ENCODE results near the gene CR2.

Gene CR2

DNA sequence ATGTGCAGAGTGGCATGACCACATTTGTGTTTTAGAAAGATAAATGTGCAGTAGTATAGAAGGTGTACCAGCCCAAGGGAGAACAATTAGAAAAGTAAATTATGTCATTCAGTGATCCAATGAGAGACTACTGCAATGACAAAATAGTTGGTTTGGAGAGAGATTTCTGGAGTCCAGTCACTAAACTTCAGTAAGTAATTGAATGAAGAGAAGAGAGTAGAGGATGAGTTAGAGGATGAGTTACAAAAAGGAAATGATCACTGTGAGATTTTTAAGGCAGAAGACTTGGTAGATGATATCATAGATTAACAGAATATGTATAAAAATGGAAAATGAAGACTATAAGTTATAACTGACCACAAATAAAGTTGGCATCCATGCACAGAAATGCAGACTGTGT lies 8.4 kb downstream of the CR2 start:
- no peak overlapping the region for H3K4me3 ChIP-seq (ENCODE audit: low read depth, low read length)
- TF ChIP-seq, protein P1, sequence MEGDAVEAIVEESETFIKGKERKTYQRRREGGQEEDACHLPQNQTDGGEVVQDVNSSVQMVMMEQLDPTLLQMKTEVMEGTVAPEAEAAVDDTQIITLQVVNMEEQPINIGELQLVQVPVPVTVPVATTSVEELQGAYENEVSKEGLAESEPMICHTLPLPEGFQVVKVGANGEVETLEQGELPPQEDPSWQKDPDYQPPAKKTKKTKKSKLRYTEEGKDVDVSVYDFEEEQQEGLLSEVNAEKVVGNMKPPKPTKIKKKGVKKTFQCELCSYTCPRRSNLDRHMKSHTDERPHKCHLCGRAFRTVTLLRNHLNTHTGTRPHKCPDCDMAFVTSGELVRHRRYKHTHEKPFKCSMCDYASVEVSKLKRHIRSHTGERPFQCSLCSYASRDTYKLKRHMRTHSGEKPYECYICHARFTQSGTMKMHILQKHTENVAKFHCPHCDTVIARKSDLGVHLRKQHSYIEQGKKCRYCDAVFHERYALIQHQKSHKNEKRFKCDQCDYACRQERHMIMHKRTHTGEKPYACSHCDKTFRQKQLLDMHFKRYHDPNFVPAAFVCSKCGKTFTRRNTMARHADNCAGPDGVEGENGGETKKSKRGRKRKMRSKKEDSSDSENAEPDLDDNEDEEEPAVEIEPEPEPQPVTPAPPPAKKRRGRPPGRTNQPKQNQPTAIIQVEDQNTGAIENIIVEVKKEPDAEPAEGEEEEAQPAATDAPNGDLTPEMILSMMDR (IDR thresholded peaks at IDR 0.05; ENCODE audit: control insufficient read depth, extremely low read depth, insufficient read depth) = no peak
- no peak for DNase-seq (ENCODE audit: low read depth)

DNA sequence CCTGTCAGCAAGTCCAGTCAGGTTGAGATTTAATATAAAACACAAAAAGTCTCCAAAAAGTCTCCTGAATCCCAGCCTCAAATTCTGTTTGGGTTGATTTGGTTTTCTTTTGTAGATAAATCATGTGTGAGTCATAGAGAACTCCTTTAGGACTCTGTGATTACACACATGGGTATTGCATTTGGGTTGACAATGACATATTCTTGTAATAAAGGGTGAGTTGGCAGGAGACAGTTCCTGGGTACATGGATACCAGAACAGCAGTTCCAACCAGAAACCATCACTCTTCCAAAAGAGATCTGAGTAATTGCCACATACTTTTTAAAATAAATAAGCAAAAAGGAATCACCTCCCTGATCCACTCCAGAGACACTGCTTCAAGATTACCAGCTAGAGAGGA lies 8.9 kb downstream of the CR2 start:
- TF ChIP-seq, protein P1 (IDR thresholded peaks at IDR 0.05; ENCODE audit: control insufficient read depth, extremely low read depth, insufficient read depth) = no peak
- DNase-seq (ENCODE audit: low read depth) = no peak
- H3K4me3 ChIP-seq (ENCODE audit: low read depth, low read length) = no peak overlapping the region

DNA sequence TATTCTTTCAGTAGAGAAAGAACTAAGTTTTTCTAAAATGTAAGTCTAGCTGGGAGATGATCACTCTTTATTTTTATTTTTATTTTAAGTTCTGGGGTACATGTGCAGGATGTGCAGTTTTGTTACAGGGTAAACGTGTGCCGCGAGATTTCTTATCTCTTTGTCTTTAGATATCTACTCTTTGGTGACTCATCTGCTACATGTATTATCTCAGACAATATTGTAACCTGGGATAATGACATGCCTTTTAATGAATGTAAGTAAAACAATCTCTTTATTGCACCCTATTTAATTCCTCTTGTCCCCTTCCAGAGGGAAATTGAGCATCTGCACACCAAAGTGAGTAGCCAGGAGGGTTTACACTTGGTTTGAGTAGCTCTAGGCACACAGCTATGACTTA lies 9.4 kb downstream of the CR2 start:
- no peak for DNase-seq (ENCODE audit: low read depth)
- TF ChIP-seq, protein P1 (IDR thresholded peaks at IDR 0.05; ENCODE audit: control insufficient read depth, extremely low read depth, insufficient read depth) = no peak
- no peak overlapping the region for H3K4me3 ChIP-seq (ENCODE audit: low read depth, low read length)

DNA sequence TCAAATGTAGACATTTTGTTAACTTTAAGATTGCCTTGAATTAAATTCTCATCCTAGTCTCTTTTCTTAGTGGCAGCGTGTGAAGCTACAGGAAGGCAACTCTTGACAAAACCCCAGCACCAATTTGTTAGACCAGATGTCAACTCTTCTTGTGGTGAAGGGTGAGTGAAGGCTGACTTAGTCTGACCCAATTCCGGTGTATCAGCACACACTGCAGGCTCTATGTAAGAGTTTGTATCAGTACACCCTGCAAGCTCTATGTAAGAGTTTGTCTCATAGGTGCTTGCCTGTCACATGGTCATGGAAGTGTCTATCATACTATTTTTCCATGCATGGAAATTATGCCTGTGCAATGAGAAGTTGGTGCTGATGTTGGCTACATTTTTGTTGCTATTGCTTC lies 16.8 kb downstream of the CR2 start:
- TF ChIP-seq, protein P1 (IDR thresholded peaks at IDR 0.05; ENCODE audit: control insufficient read depth, extremely low read depth, insufficient read depth) = no peak
- DNase-seq (ENCODE audit: low read depth) = no peak

DNA sequence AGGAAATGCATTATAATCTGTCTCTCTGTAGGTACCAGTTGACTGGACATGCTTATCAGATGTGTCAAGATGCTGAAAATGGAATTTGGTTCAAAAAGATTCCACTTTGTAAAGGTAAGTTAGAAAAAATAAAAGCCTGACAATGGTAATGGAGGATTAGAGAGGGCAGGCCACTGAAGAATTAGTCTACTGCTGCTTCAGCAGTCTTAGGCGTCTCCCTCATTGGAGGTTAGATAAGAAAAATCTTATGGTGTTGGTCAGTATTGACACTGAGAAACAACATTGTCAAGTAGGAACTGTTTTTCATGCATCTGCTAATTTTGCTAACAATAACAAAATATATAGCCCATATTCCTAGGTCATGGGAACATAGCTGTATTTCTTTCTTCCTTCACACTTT lies 20.1 kb downstream of the CR2 start:
- no peak for DNase-seq (ENCODE audit: low read depth)
- H3K4me3 ChIP-seq (ENCODE audit: low read depth, low read length) = no peak overlapping the region
- TF ChIP-seq, protein P1 (IDR thresholded peaks at IDR 0.05; ENCODE audit: control insufficient read depth, extremely low read depth, insufficient read depth) = no peak

More for the DNA sequence above, 16.8 kb downstream of the CR2 start:
- no peak overlapping the region for H3K4me3 ChIP-seq (ENCODE audit: low read depth, low read length)

DNA sequence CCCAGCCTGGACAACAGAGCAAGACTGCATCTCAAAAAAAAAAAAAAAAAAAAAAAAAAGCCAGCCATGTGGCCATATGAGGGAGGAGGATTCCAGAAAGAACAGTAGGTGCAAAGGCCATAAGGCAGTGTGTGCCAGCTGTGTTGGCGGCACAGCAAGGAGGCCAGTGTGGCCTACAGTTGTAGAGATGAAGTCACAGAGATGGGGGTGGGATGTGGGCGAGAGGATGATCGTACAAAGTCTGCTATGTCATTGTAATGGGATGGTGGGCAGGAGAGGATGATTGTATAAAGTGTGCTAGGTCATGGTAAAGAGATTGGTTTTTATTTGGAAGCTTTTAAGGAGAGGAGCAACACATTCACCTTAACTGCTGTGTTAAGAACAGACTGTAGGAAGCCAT lies 32.1 kb downstream of the CR2 start:
- DNase-seq (ENCODE audit: low read depth) = no peak
- no peak overlapping the region for H3K4me3 ChIP-seq (ENCODE audit: low read depth, low read length)
- TF ChIP-seq, protein P1 (IDR thresholded peaks at IDR 0.05; ENCODE audit: control insufficient read depth, extremely low read depth, insufficient read depth) = no peak

DNA sequence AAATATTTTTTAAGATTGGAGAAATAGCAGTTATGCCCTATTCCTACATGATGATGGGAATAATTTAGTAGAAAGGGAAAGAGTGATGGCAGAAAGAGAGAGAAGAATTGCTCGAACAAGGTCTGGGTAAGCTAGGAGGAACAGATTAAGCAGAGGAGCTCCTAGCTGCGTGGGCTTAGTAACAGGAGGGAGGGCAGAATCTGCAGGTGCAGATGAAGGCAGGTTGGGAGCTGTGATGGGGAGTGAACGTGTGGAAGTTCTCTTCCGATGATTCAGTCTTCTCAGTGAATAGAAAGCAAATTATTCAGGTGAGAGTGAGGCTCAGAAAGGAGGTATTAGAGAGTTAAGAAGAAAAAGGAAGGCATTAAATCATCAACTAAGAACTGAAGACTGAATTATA lies 33.5 kb downstream of the CR2 start:
- TF ChIP-seq, protein P1 (IDR thresholded peaks at IDR 0.05; ENCODE audit: control insufficient read depth, extremely low read depth, insufficient read depth) = no peak
- no peak for DNase-seq (ENCODE audit: low read depth)
- no peak overlapping the region for H3K4me3 ChIP-seq (ENCODE audit: low read depth, low read length)

Data from LNCaP clone FGC (cell line).